DOHH2 (cell line): ENCODE results near the gene ZBTB49.

Experiments used
- H3F3A ChIP-seq: fragments of 200-600 bp; sonication (generic), shearing (Covaris generic); 2 replicates; pipeline ENCODE4 v1.6.0; 2016; ENCODE audit warnings: antibody characterized with exemption, mild to moderate bottlenecking; ENCODE audit not compliant: control insufficient read depth, insufficient read depth
- H3K27ac ChIP-seq: fragments of 200-600 bp; sonication (generic); 2 replicates; pipeline ENCODE4 v1.5.1; 2014; ENCODE audit warnings: low read depth, mild to moderate bottlenecking, low read length, moderate library complexity
- H3K27me3 ChIP-seq: fragments of 200-600 bp; sonication (generic); 2 replicates; pipeline ENCODE4 v1.6.1; 2014; ENCODE audit warnings: mild to moderate bottlenecking, low read length, mixed read lengths; ENCODE audit not compliant: control insufficient read depth
- H3K36me3 ChIP-seq: fragments of 200-600 bp; sonication (generic); 2 replicates; pipeline ENCODE4 v1.6.1; 2014; ENCODE audit warnings: mild to moderate bottlenecking, low read length, moderate library complexity, mixed read lengths; ENCODE audit not compliant: control insufficient read depth
- H3K4me1 ChIP-seq: fragments of 200-600 bp; sonication (generic); 2 replicates; pipeline ENCODE4 v1.6.1; 2014; ENCODE audit warnings: mild to moderate bottlenecking, low read length, mixed read lengths; ENCODE audit not compliant: control insufficient read depth
- H3K4me2 ChIP-seq: fragments of 200-600 bp; sonication (generic); 2 replicates; pipeline ENCODE4 v1.6.0; 2014; ENCODE audit warnings: mild to moderate bottlenecking, low read length, moderate library complexity
- H3K4me3 ChIP-seq: fragments of 200-600 bp; sonication (generic); 2 replicates; pipeline ENCODE4 v1.5.1; 2014; ENCODE audit warnings: mild to moderate bottlenecking, low read length, mixed read lengths
- H3K79me2 ChIP-seq: fragments of 200-600 bp; sonication (generic); 2 replicates; pipeline ENCODE4 v1.6.1; 2014; ENCODE audit warnings: mild to moderate bottlenecking, low read length, mixed read lengths; ENCODE audit not compliant: control insufficient read depth
- H3K9me2 ChIP-seq: fragments of 200-600 bp; sonication (generic); replicated peaks from 2 replicates; pipeline ENCODE4 v1.6.1; 2014; ENCODE audit warnings: mild to moderate bottlenecking, low read length, mixed read lengths; ENCODE audit not compliant: control insufficient read depth
- H3K9me3 ChIP-seq: fragments of 200-600 bp; sonication (generic); 2 replicates; pipeline ENCODE4 v1.6.1; 2014; ENCODE audit warnings: antibody characterized with exemption, low read length, mixed read lengths; ENCODE audit not compliant: control insufficient read depth, insufficient read depth
- H4K20me1 ChIP-seq: fragments of 200-600 bp; sonication (generic); 2 replicates; pipeline ENCODE4 v1.6.0; 2014; ENCODE audit warnings: low read depth, mild to moderate bottlenecking, antibody characterized with exemption, low read length, moderate library complexity; ENCODE audit not compliant: control insufficient read depth, insufficient read depth
- CTCF ChIP-seq: fragments of 200-600 bp; sonication (generic); IDR thresholded peaks from one replicate; pipeline ENCODE4 v1.5.1; 2014; ENCODE audit warnings: antibody characterized with exemption, mild to moderate bottlenecking, low read depth, low read length; ENCODE audit not compliant: poor library complexity, severe bottlenecking
- EZH2phosphoT487 ChIP-seq: fragments of 200-600 bp; sonication (generic); IDR thresholded peaks from 2 replicates; pipeline ENCODE4 v1.6.1; 2017; ENCODE audit warnings: borderline replicate concordance, mild to moderate bottlenecking, antibody characterized with exemption, low read length, moderate library complexity, mixed read lengths

ZBTB49 gene

GRCh38 chr4:4349867-4350266 is 59.8 kb downstream of the ZBTB49 start:
- TF ChIP-seq CTCF (no peak), EZH2phosphoT487 (no peak)
- peaks cover 6% of the 10 kb centered on the region for H3K36me3 ChIP-seq
- H3K9me2 ChIP-seq = no peaks in the 10 kb centered on the region
- H3K9me3 ChIP-seq = peaks cover 5% of the 10 kb centered on the region; the same call in 1 of the 2 replicates
- peaks cover 38% of the 10 kb centered on the region for H3K4me1 ChIP-seq
- no peak overlapping the region for H3K27ac ChIP-seq
- H3F3A ChIP-seq = peaks cover 11% of the 10 kb centered on the region
- H3K27me3 ChIP-seq = no peaks in the 10 kb centered on the region
- no peaks in the 10 kb centered on the region for H3K79me2 ChIP-seq
- H4K20me1 ChIP-seq = no peaks in the 10 kb centered on the region
- no peak overlapping the region for H3K4me3 ChIP-seq
- H3K4me2 ChIP-seq = no peak overlapping the region

- H3K9me3 ChIP-seq = peaks cover 5% of the 10 kb centered on the region; the same call in 1 of the 2 replicates
- TF ChIP-seq CTCF (no peak), EZH2phosphoT487 (no peak)
- H3F3A ChIP-seq = peaks cover 4% of the 10 kb centered on the region; the same call in 1 of the 2 replicates
- no peak overlapping the region for H3K4me2 ChIP-seq
- no peak overlapping the region for H3K4me3 ChIP-seq
- H3K9me2 ChIP-seq = no peaks in the 10 kb centered on the region
- no peaks in the 10 kb centered on the region for H3K79me2 ChIP-seq
- H3K4me1 ChIP-seq = peaks cover 28% of the 10 kb centered on the region
- no peak overlapping the region for H3K27ac ChIP-seq
- no peaks in the 10 kb centered on the region for H4K20me1 ChIP-seq
- no peaks in the 10 kb centered on the region for H3K27me3 ChIP-seq
- H3K36me3 ChIP-seq = peaks cover 1% of the 10 kb centered on the region; the same call in 1 of the 2 replicates
Observed at GRCh38 chr4:4350909-4351308, 60.9 kb downstream of the ZBTB49 start.

- no peaks in the 10 kb centered on the region for H3F3A ChIP-seq
- no peaks in the 10 kb centered on the region for H3K27me3 ChIP-seq
- H3K79me2 ChIP-seq = no peaks in the 10 kb centered on the region
- no peak overlapping the region for H3K4me2 ChIP-seq
- H3K9me3 ChIP-seq = no peaks in the 10 kb centered on the region
- no peaks in the 10 kb centered on the region for H3K9me2 ChIP-seq
- no peaks in the 10 kb centered on the region for H4K20me1 ChIP-seq
- H3K27ac ChIP-seq = no peak overlapping the region
- H3K4me1 ChIP-seq = no peaks in the 10 kb centered on the region
- TF ChIP-seq EZH2phosphoT487 (no peak), CTCF (no peak)
- H3K36me3 ChIP-seq = no peaks in the 10 kb centered on the region
- H3K4me3 ChIP-seq = no peak overlapping the region
Observed at GRCh38 chr4:4355302-4355701, 65.3 kb downstream of the ZBTB49 start.
